HK-2 (cell line): ENCODE results near the gene ADGRG3.
A peak's percentile ranks its signal among the peaks of the same experiment; 100 is the strongest.

Experiments used
- DNase-seq: peaks from one replicate; pipeline ENCODE4 v3.0.0-alpha.2; 2018; ENCODE audit not compliant: unreplicated experiment

The ADGRG3 gene

GRCh38 chr16:57630931-57631845 lies 36.9 kb upstream of the ADGRG3 start:
- DNase-seq, result no peak

GRCh38 chr16:57632568-57632967 lies 35.5 kb upstream of the ADGRG3 start:
- no peak for DNase-seq

GRCh38 chr16:57633383-57634064 lies 34.6 kb upstream of the ADGRG3 start:
- no peak for DNase-seq

GRCh38 chr16:57634171-57634570 lies 33.9 kb upstream of the ADGRG3 start:
- DNase-seq, result no peak

- DNase-seq, result no peak
Observed at GRCh38 chr16:57635266-57636097, 32.6 kb upstream of the ADGRG3 start.

- no peak for DNase-seq
Observed at GRCh38 chr16:57636184-57636583, 31.9 kb upstream of the ADGRG3 start.

- no peak for DNase-seq
Observed at GRCh38 chr16:57637020-57637419, 31.1 kb upstream of the ADGRG3 start.

GRCh38 chr16:57637424-57637823 lies 30.7 kb upstream of the ADGRG3 start:
- no peak for DNase-seq

GRCh38 chr16:57637965-57638364 lies 30.1 kb upstream of the ADGRG3 start:
- DNase-seq, result no peak

- no peak for DNase-seq
Observed at GRCh38 chr16:57638381-57638780, 29.7 kb upstream of the ADGRG3 start.

- DNase-seq, result no peak
Observed at GRCh38 chr16:57639172-57639887, 28.8 kb upstream of the ADGRG3 start.

- no peak for DNase-seq
Observed at GRCh38 chr16:57640185-57640584, 27.9 kb upstream of the ADGRG3 start.

- no peak for DNase-seq
Observed at GRCh38 chr16:57640612-57641011, 27.5 kb upstream of the ADGRG3 start.

- DNase-seq, result no peak
Observed at GRCh38 chr16:57642160-57643135, 25.7 kb upstream of the ADGRG3 start.

- DNase-seq, result peak; percentile 76
Observed at GRCh38 chr16:57643147-57643874, 24.8 kb upstream of the ADGRG3 start.

GRCh38 chr16:57643910-57644309 lies 24.2 kb upstream of the ADGRG3 start:
- DNase-seq, result no peak

- DNase-seq, result no peak
Observed at GRCh38 chr16:57644383-57645014, 23.6 kb upstream of the ADGRG3 start.

GRCh38 chr16:57645169-57645568 lies 22.9 kb upstream of the ADGRG3 start:
- no peak for DNase-seq
